CD14-positive monocyte (primary cell): ENCODE measurements around the gene GNS. TPM values are rescaled to one million over a fixed set of nuclear protein-coding genes. Genes with fewer than 3 reads are reported as not detected.

ENCODE experiments used
- DNase-seq, 3 donors: peaks; one replicate each; pipeline ENCODE4 v3.0.0-alpha.2; 2011 to 2022
- H2AFZ ChIP-seq: 2 replicates; pipeline ENCODE4 v1.6.0; 2012; ENCODE audit warnings: mild to moderate bottlenecking, low read depth, low read length, inconsistent platforms; ENCODE audit not compliant: insufficient read depth, poor library complexity, severe bottlenecking
- H3K27ac ChIP-seq, 2 donors: 1 replicate in 1 of 2; 2 replicates in 1 of 2; pipeline ENCODE4 v1.5.1; 2012 to 2013; ENCODE audit warnings: low read length in 2 of 2, control low read depth in 1 of 2, inconsistent platforms in 1 of 2, low read depth in 1 of 2, mild to moderate bottlenecking in 1 of 2
- H3K27me3 ChIP-seq, 2 donors: one replicate each; pipeline versions ENCODE4 v1.6.0 to v1.6.1; 2011 to 2013; ENCODE audit warnings: low read length in 2 of 2; ENCODE audit not compliant: control insufficient read depth in 2 of 2, insufficient read depth in 2 of 2
- H3K36me3 ChIP-seq, 2 donors: replicated peaks in 1 of 2; 1 replicate in 1 of 2; 2 replicates in 1 of 2; pipeline versions ENCODE4 v1.5.1 to v1.6.1; 2012 to 2013; ENCODE audit warnings: low read length in 2 of 2, control low read depth in 1 of 2, inconsistent platforms in 1 of 2, mild to moderate bottlenecking in 1 of 2; ENCODE audit not compliant: insufficient read depth in 2 of 2, control insufficient read depth in 1 of 2
- H3K4me1 ChIP-seq, 2 donors: 1 replicate in 1 of 2; 2 replicates in 1 of 2; pipeline versions ENCODE4 v1.5.1 to v1.6.1; 2012 to 2013; ENCODE audit warnings: low read length in 2 of 2, control low read depth in 1 of 2, inconsistent platforms in 1 of 2, mild to moderate bottlenecking in 1 of 2, moderate library complexity in 1 of 2; ENCODE audit not compliant: insufficient read depth in 2 of 2, control insufficient read depth in 1 of 2
- H3K4me2 ChIP-seq: replicated peaks from 2 replicates; pipeline ENCODE3; 2012; ENCODE audit warnings: low read length, moderate library complexity, mild to moderate bottlenecking; ENCODE audit not compliant: poor library complexity, severe bottlenecking; ENCODE audit errors: extremely low read depth
- H3K4me3 ChIP-seq, 3 experiments: fragments of 200-600 bp in 1 of 3; sonication (generic) in 1 of 3; replicated peaks in 1 of 3; 1 replicate in 2 of 3; 2 replicates in 1 of 3; pipeline ENCODE4 v1.5.1; 2011 to 2013; ENCODE audit warnings: low read length in 3 of 3, mild to moderate bottlenecking in 3 of 3, control low read depth in 2 of 3, low read depth in 2 of 3, inconsistent platforms in 1 of 3, moderate library complexity in 1 of 3
- H3K79me2 ChIP-seq: 2 replicates; pipeline ENCODE4 v1.6.0; 2012; ENCODE audit warnings: mild to moderate bottlenecking, control low read depth, inconsistent platforms, low read length, moderate library complexity; ENCODE audit not compliant: insufficient read depth
- H3K9ac ChIP-seq: 2 replicates; pipeline ENCODE4 v1.6.0; 2017; ENCODE audit warnings: low read length, mild to moderate bottlenecking; ENCODE audit not compliant: insufficient read depth, poor library complexity, severe bottlenecking
- H3K9me3 ChIP-seq, 2 donors: replicated peaks in 1 of 2; 1 replicate in 1 of 2; 2 replicates in 1 of 2; pipeline versions ENCODE4 v1.5.1 to v1.6.1; 2012 to 2013; ENCODE audit warnings: low read length in 2 of 2, control low read depth in 1 of 2; ENCODE audit not compliant: control insufficient read depth in 1 of 2, insufficient read depth in 1 of 2
- H4K20me1 ChIP-seq: 2 replicates; pipeline ENCODE4 v1.6.0; 2012; ENCODE audit warnings: mild to moderate bottlenecking, low read length, control low read depth, moderate library complexity; ENCODE audit not compliant: insufficient read depth
- H3K27ac Mint-ChIP-seq, 7 donors: one replicate each; pipeline ENCODE4 v1.8.0; 2020; ENCODE audit warnings: mild to moderate bottlenecking in 7 of 7, mixed read lengths in 7 of 7, moderate library complexity in 6 of 7, inconsistent platforms in 2 of 7
- H3K27me3 Mint-ChIP-seq, 3 donors: one replicate each; pipeline ENCODE4 v1.8.0; 2021 to 2022; ENCODE audit warnings: low read depth in 3 of 3, mild to moderate bottlenecking in 3 of 3, mixed read lengths in 3 of 3, moderate library complexity in 3 of 3, inconsistent platforms in 1 of 3
- H3K36me3 Mint-ChIP-seq, 2 donors: one replicate each; pipeline ENCODE4 v1.8.0; 2020; ENCODE audit warnings: mixed read lengths in 2 of 2, inconsistent platforms in 1 of 2, mild to moderate bottlenecking in 1 of 2
- H3K4me1 Mint-ChIP-seq: one replicate; pipeline ENCODE4 v1.8.0; 2020; ENCODE audit warnings: mild to moderate bottlenecking, mixed read lengths
- H3K4me3 Mint-ChIP-seq, 2 donors: one replicate each; pipeline ENCODE4 v1.8.0; 2020; ENCODE audit warnings: mild to moderate bottlenecking in 2 of 2, mixed read lengths in 2 of 2, moderate library complexity in 1 of 2
- H3K9me3 Mint-ChIP-seq, 7 donors: one replicate each; pipeline ENCODE4 v1.8.0; 2020 to 2022; ENCODE audit warnings: mixed read lengths in 7 of 7, mild to moderate bottlenecking in 6 of 7, moderate library complexity in 6 of 7, inconsistent platforms in 2 of 7
- CTCF ChIP-seq: fragments of 200-600 bp; IDR thresholded peaks from one replicate; pipeline ENCODE4 v1.8.0; 2022; ENCODE audit warnings: antibody characterized with exemption, mild to moderate bottlenecking
- WGBS: methylation state at CpG from one replicate; pipeline ENCODE4 v1.1.5; 2013; ENCODE audit warnings: missing lambda C conversion rate; ENCODE audit not compliant: insufficient coverage; 5-methylcytosine and 5-hydroxymethylcytosine counted together
- intact Hi-C, 2 donors: fragments of 100-400 bp; cut with micrococcal nuclease; formaldehyde crosslinking; loops; one replicate each; pipeline versions ENCODE4 v1.15.0 to v1.15.1; 2023
- polyA plus RNA-seq, 3 donors: library from polyadenylated mRNA; depleted of rRNA in 1 of 3; unstranded in 2 of 3; stranded (reverse) in 1 of 3; fragments of 300-500 nt in 2 of 3; fragments of >200 nt in 1 of 3; fragmentation: Illumina TruSeq in 2 of 3; gene quantifications; 1 replicate in 2 of 3; 2 replicates in 1 of 3; pipeline ENCODE4 v1.2.3, GENCODE V29; 2012 to 2021

The GNS gene
- polyA plus RNA-seq, 3 donors: 103 to 274 (median 203) TPM

GRCh38 chr12:64773386-64773785 lies 14.2 kb upstream of the GNS start:
- no peak for TF ChIP-seq CTCF
- H3K9ac ChIP-seq: no peak overlapping the region
- Mint-ChIP-seq H3K9me3 (peaks cover 23 to 40% (median 34%) of the 10 kb centered on the region in 7 donors), H3K4me3 (no peak overlapping the region), H3K36me3 (peaks cover 3 to 8% of the 10 kb centered on the region in 2 donors), H3K27me3 (peaks cover 27 to 37% (median 29%) of the 10 kb centered on the region in 3 donors), H3K4me1 (peaks cover 11% of the 10 kb centered on the region), H3K27ac (peak overlapping the region in 1 of 7 donors; percentile 42)
- no peak for DNase-seq
- intact Hi-C loops: no loop called here
- peaks cover 6 to 18% of the 10 kb centered on the region in 2 donors for H3K9me3 ChIP-seq
- no peak overlapping the region for H2AFZ ChIP-seq
- no peak overlapping the region for H3K4me3 ChIP-seq
- H3K79me2 ChIP-seq: no peaks in the 10 kb centered on the region
- H3K36me3 ChIP-seq: no peaks in the 10 kb centered on the region
- H3K27ac ChIP-seq: no peak overlapping the region
- H3K4me1 ChIP-seq: peaks cover 8 to 11% of the 10 kb centered on the region in 2 donors
- no peaks in the 10 kb centered on the region for H4K20me1 ChIP-seq
- H3K4me2 ChIP-seq: no peak overlapping the region
- peaks cover 9 to 22% of the 10 kb centered on the region in 2 donors for H3K27me3 ChIP-seq

DNA sequence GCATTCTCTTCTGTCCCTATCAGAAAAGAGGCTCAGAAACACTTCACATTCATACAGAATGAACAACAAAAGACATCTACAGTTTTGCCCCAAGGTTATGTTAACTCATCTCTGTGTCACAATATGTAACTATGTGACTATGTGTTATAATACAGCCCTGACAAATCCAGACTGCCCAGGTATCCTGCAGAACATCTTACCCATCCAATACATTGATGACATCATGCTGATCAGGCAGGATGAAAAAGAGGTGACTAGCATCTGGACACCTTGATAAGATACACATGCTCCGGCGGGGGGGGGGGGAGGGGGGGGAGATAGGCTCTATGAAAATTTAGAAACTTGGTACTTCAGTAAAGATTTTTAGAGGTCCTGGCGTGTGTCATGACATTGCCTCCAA lies 8.3 kb upstream of the GNS start:
- no peak for TF ChIP-seq CTCF

More for the DNA sequence above, 8.3 kb upstream of the GNS start:
- Histone ChIP-seq H4K20me1 (no peaks in the 10 kb centered on the region), H3K27me3 (no peaks in the 10 kb centered on the region), H3K9ac (no peak overlapping the region), H3K9me3 (no peaks in the 10 kb centered on the region), H3K27ac (no peak overlapping the region), H3K4me3 (no peak overlapping the region), H3K4me2 (no peak overlapping the region), H3K36me3 (no peaks in the 10 kb centered on the region), H2AFZ (no peak overlapping the region), H3K79me2 (no peaks in the 10 kb centered on the region), H3K4me1 (peaks cover 6 to 8% of the 10 kb centered on the region in 2 donors)
- peaks cover 0 to 3% (median 1%) of the 10 kb centered on the region in 3 donors for H3K27me3 Mint-ChIP-seq
- H3K4me1 Mint-ChIP-seq: peaks cover 9% of the 10 kb centered on the region
- DNase-seq: no peak
- H3K27ac Mint-ChIP-seq: no peak overlapping the region
- no peaks in the 10 kb centered on the region for H3K36me3 Mint-ChIP-seq
- intact Hi-C loops: no loop called here
- H3K4me3 Mint-ChIP-seq: no peak overlapping the region
- H3K9me3 Mint-ChIP-seq: peaks cover 0 to 4% (median 0%) of the 10 kb centered on the region in 7 donors
- 83% methylated on average over 1 of the region's 3 CpGs for WGBS
